Measurements from ENCODE around the gene CD58.
"Not testable (repeated sequence)": the region's sequence is repeated elsewhere in the genome, so short reads cannot be mapped to it uniquely, and the experiment has no call there.

Gene CD58

GRCh38 chr1:116591951-116592605 lies 21.3 kb upstream of the CD58 start:
- not testable (repeated sequence) for DNase-seq

- DNase-seq = not testable (repeated sequence)
Observed at GRCh38 chr1:116591006-116591950, 20.5 kb upstream of the CD58 start.

GRCh38 chr1:116590359-116591005 lies 19.7 kb upstream of the CD58 start:
- not testable (repeated sequence) for DNase-seq

GRCh38 chr1:116589101-116589735 lies 18.4 kb upstream of the CD58 start:
- DNase-seq = not testable (repeated sequence)

GRCh38 chr1:116587501-116588227 lies 16.8 kb upstream of the CD58 start:
- no peak for DNase-seq

GRCh38 chr1:116586741-116587143 lies 15.9 kb upstream of the CD58 start:
- no peak for DNase-seq

GRCh38 chr1:116585886-116586285 lies 15.1 kb upstream of the CD58 start:
- DNase-seq = no peak

GRCh38 chr1:116581323-116581885 lies 10.6 kb upstream of the CD58 start:
- no peak for DNase-seq

- no peak for DNase-seq
Observed at GRCh38 chr1:116580446-116581322, 9.9 kb upstream of the CD58 start.

- DNase-seq = no peak
Observed at GRCh38 chr1:116579259-116579875, 8.5 kb upstream of the CD58 start.

GRCh38 chr1:116578581-116578980 lies 7.8 kb upstream of the CD58 start:
- DNase-seq = no peak

- DNase-seq = no peak
Observed at GRCh38 chr1:116577759-116578314, 7.0 kb upstream of the CD58 start.

- peak; percentile 91 for DNase-seq
Observed at GRCh38 chr1:116574581-116575291, 3.9 kb upstream of the CD58 start.

GRCh38 chr1:116573431-116574095 lies 2.7 kb upstream of the CD58 start:
- DNase-seq = no peak

GRCh38 chr1:116572771-116573430 lies 2.1 kb upstream of the CD58 start:
- no peak for DNase-seq

- no peak for DNase-seq
Observed at GRCh38 chr1:116572099-116572498, 1.3 kb upstream of the CD58 start.

- DNase-seq = no peak
Observed at GRCh38 chr1:116571215-116571919, 541 bp upstream of the CD58 start.

All from eye (tissue), 1 donor.